SK-N-SH (cell line): ENCODE results near the gene SLAMF9. TPM values are rescaled to one million over a fixed set of nuclear protein-coding genes. Genes with fewer than 3 reads are reported as not detected.

Experiments
- CTCF ChIA-PET: fragments of 300-600, 350-600 bp; formaldehyde crosslinking; extraction: SDS; loops from one replicate; lab custom pipeline; 2021; lab: Yijun Ruan, JAX
- POLR2A ChIA-PET: fragments of 350-600 bp; sonication (Branson Sonifier 250); formaldehyde crosslinking; extraction: SDS; loops from one replicate; lab custom pipeline; 2020; ENCODE audit warnings: antibody characterized with exemption, inconsistent platforms; lab: Yijun Ruan, JAX
- DNase-seq: peaks from one replicate; pipeline ENCODE4 v3.0.0; 2012
- H2AFZ ChIP-seq: fragments of 200-600 bp; sonication (generic); 2 replicates; pipeline ENCODE4 v1.8.1; 2016; ENCODE audit warnings: antibody characterized with exemption, mild to moderate bottlenecking, low read depth
- H3F3A ChIP-seq: fragments of 200-600 bp; sonication (generic); replicated peaks from 2 replicates; pipeline ENCODE3; 2016; ENCODE audit warnings: antibody characterized with exemption, mild to moderate bottlenecking; ENCODE audit not compliant: insufficient read depth
- H3K27ac ChIP-seq, 2 experiments: fragments of 200-500 bp in 1 of 2; fragments of 200-600 bp in 1 of 2; sonication (Bioruptor generic) in 1 of 2; sonication (generic), shearing (Covaris generic) in 1 of 2; 2 replicates each; pipeline versions ENCODE4 v1.5.1 to v1.6.1; 2014 to 2016; ENCODE audit warnings: low read depth in 2 of 2, inconsistent platforms in 1 of 2, low read length in 1 of 2, mild to moderate bottlenecking in 1 of 2, mixed read lengths in 1 of 2
- H3K27me3 ChIP-seq: fragments of 200-600 bp; sonication (generic), shearing (Covaris generic); 2 replicates; pipeline ENCODE4 v1.6.1; 2016; ENCODE audit warnings: mixed run types; ENCODE audit not compliant: insufficient read depth
- H3K36me3 ChIP-seq, 2 experiments: fragments of 200-500 bp in 1 of 2; fragments of 200-600 bp in 1 of 2; sonication (Bioruptor generic) in 1 of 2; sonication (generic) in 1 of 2; replicated peaks in 1 of 2; 2 replicates each; pipeline versions ENCODE3 to v1.5.1; 2014 to 2016; ENCODE audit warnings: low read length in 1 of 2, mild to moderate bottlenecking in 1 of 2; ENCODE audit not compliant: insufficient read depth in 2 of 2, control insufficient read depth in 1 of 2
- H3K4me1 ChIP-seq, 2 experiments: fragments of 200-500 bp in 1 of 2; fragments of 200-600 bp in 1 of 2; sonication (Bioruptor generic) in 1 of 2; sonication (generic), shearing (Covaris generic) in 1 of 2; 2 replicates each; pipeline versions ENCODE4 v1.5.1 to v1.6.1; 2014 to 2016; ENCODE audit warnings: low read depth in 1 of 2, low read length in 1 of 2, mixed run types in 1 of 2; ENCODE audit not compliant: insufficient read depth in 2 of 2, control insufficient read depth in 1 of 2
- H3K4me2 ChIP-seq: fragments of 200-600 bp; sonication (generic), shearing (Covaris generic); 2 replicates; pipeline ENCODE4 v1.6.1; 2017; ENCODE audit warnings: mixed run types
- H3K4me3 ChIP-seq, 2 experiments: fragments of 200-500 bp in 1 of 2; fragments of 200-600 bp in 1 of 2; sonication (Bioruptor generic) in 1 of 2; sonication (generic), shearing (Covaris generic) in 1 of 2; 2 replicates each; pipeline versions ENCODE4 v1.5.1 to v1.8.1; 2014 to 2016; ENCODE audit warnings: low read depth in 2 of 2, inconsistent platforms in 1 of 2, low read length in 1 of 2, mild to moderate bottlenecking in 1 of 2, mixed read lengths in 1 of 2, moderate library complexity in 1 of 2
- H3K79me2 ChIP-seq: fragments of 200-600 bp; sonication (generic); 2 replicates; pipeline ENCODE4 v1.8.1; 2017; ENCODE audit warnings: mild to moderate bottlenecking; ENCODE audit not compliant: insufficient read depth
- H3K9ac ChIP-seq: fragments of 200-600 bp; sonication (generic); 2 replicates; pipeline ENCODE4 v1.6.1; 2017; ENCODE audit warnings: mixed run types
- H3K9me2 ChIP-seq: fragments of 200-600 bp; sonication (generic); 2 replicates; pipeline ENCODE4 v1.6.1; 2017; ENCODE audit warnings: mixed run types
- H3K9me3 ChIP-seq: fragments of 200-600 bp; sonication (generic); 2 replicates; pipeline ENCODE4 v1.6.1; 2017; ENCODE audit warnings: mixed run types, mild to moderate bottlenecking, moderate library complexity
- H4K20me1 ChIP-seq: fragments of 200-600 bp; sonication (generic); 2 replicates; pipeline ENCODE4 v1.6.1; 2017; ENCODE audit warnings: mild to moderate bottlenecking, mixed run types; ENCODE audit not compliant: insufficient read depth
- ELF1 ChIP-seq: IDR thresholded peaks from 2 replicates; pipeline ENCODE4 v1.4.0; 2012
- EP300 ChIP-seq, 2 experiments: IDR thresholded peaks; 2 replicates each; pipeline versions ENCODE4 v1.4.0 to v1.6.1; 2012; ENCODE audit warnings: borderline replicate concordance in 1 of 2, low read depth in 1 of 2, low read length in 1 of 2
- EZH2phosphoT487 ChIP-seq: fragments of 200-600 bp; sonication (generic); IDR thresholded peaks from 2 replicates; pipeline ENCODE4 v1.6.1; 2017; ENCODE audit warnings: low read depth, mixed run types, mild to moderate bottlenecking, antibody characterized with exemption, moderate library complexity, borderline replicate concordance
- FOSL2 ChIP-seq: IDR thresholded peaks from 2 replicates; pipeline ENCODE4 v1.4.0; 2012; ENCODE audit warnings: low read depth, mild to moderate bottlenecking, moderate library complexity, borderline replicate concordance
- FOXJ3 ChIP-seq: sonication (generic); formaldehyde crosslinking; IDR thresholded peaks from 2 replicates; pipeline ENCODE4 v1.5.1; 2020; ENCODE audit warnings: mild to moderate bottlenecking, missing genetic modification reagents
- GABPA ChIP-seq: IDR thresholded peaks from 2 replicates; pipeline ENCODE4 v1.4.0; 2012; ENCODE audit warnings: low read depth, mild to moderate bottlenecking
- IRF3 ChIP-seq: fragments of 150-350 bp; IDR thresholded peaks from 2 replicates; pipeline ENCODE4 v1.6.1; 2016; ENCODE audit warnings: mild to moderate bottlenecking, low read depth, low read length
- MEF2A ChIP-seq: IDR thresholded peaks from 2 replicates; pipeline ENCODE4 v1.4.0; 2012; ENCODE audit warnings: low read depth, borderline replicate concordance
- MXI1 ChIP-seq: IDR thresholded peaks from 2 replicates; pipeline ENCODE4 v1.6.1; 2012; ENCODE audit warnings: mild to moderate bottlenecking, low read depth, low read length, improper control_type of control experiment
- NFIC ChIP-seq: IDR thresholded peaks from 2 replicates; pipeline ENCODE4 v1.4.0; 2012; ENCODE audit warnings: borderline replicate concordance
- NRF1 ChIP-seq: IDR thresholded peaks from 2 replicates; pipeline ENCODE4 v1.6.1; 2012; ENCODE audit warnings: low read depth, mild to moderate bottlenecking, low read length
- PBX3 ChIP-seq: IDR thresholded peaks from 2 replicates; pipeline ENCODE4; 2012
- RAD21 ChIP-seq: IDR thresholded peaks from 2 replicates; pipeline ENCODE4 v1.6.1; 2012; ENCODE audit warnings: mild to moderate bottlenecking, low read length
- RCOR1 ChIP-seq: fragments of 150-350 bp; IDR thresholded peaks from 2 replicates; pipeline ENCODE4 v1.6.1; 2017; ENCODE audit warnings: antibody characterized with exemption, low read length
- RFX5 ChIP-seq: IDR thresholded peaks from 2 replicates; pipeline ENCODE4 v1.6.1; 2012; ENCODE audit warnings: mild to moderate bottlenecking, improper control_type of control experiment, low read length
- RXRA ChIP-seq: IDR thresholded peaks from 2 replicates; pipeline ENCODE4 v1.4.0; 2012; ENCODE audit warnings: low read depth, mild to moderate bottlenecking, borderline replicate concordance
- SIN3A ChIP-seq: IDR thresholded peaks from 2 replicates; pipeline ENCODE4 v1.6.1; 2012; ENCODE audit warnings: low read depth, mild to moderate bottlenecking, low read length, moderate library complexity, borderline replicate concordance
- SMC3 ChIP-seq: IDR thresholded peaks from 2 replicates; pipeline ENCODE4 v1.6.1; 2012; ENCODE audit warnings: low read depth, low read length, improper control_type of control experiment
- TAF1 ChIP-seq: IDR thresholded peaks from 2 replicates; pipeline ENCODE4 v1.6.1; 2012; ENCODE audit warnings: low read depth, mild to moderate bottlenecking, low read length, moderate library complexity, borderline replicate concordance
- YY1 ChIP-seq: IDR thresholded peaks from 2 replicates; pipeline ENCODE4 v1.4.0; 2012; ENCODE audit warnings: low read depth, mild to moderate bottlenecking
- ZBTB33 ChIP-seq: IDR thresholded peaks from 2 replicates; pipeline ENCODE4 v1.4.0; 2012; ENCODE audit warnings: low read depth, borderline replicate concordance
- WGBS: methylation state at CpG from one replicate; pipeline ENCODE4 v1.1.6; 2017; ENCODE audit warnings: low lambda C conversion rate; 5-methylcytosine and 5-hydroxymethylcytosine counted together
- polyA plus RNA-seq, 3 experiments: library from polyadenylated mRNA; depleted of rRNA; stranded (reverse); fragments of >200 nt; gene quantifications; 2 replicates each; pipeline ENCODE4 v1.2.3, GENCODE V29; 2012

SLAMF9 gene
- polyA plus RNA-seq, 1 of the 3 experiments (the other 2 are of a cell fraction), result 0.12 TPM

- CTCF ChIA-PET, result interaction anchor here (1.0 to 22.3 kb wide), 6 partner anchors 17 to 147 kb away, joined by 3 to 460 read pairs (median 5); no protein-coding TSS in a partner anchor
- H3K36me3 ChIP-seq, result no peaks in the 10 kb centered on the region
- no peaks in the 10 kb centered on the region for H3K9me3 ChIP-seq
- no peaks in the 10 kb centered on the region for H3K9me2 ChIP-seq
- H3K27me3 ChIP-seq, result no peaks in the 10 kb centered on the region
- POLR2A ChIA-PET, result no interaction called here
- no peaks in the 10 kb centered on the region for H4K20me1 ChIP-seq
- no peak for DNase-seq
- no peak for TF ChIP-seq SIN3A
- TF ChIP-seq MEF2A, result no peak
- TF ChIP-seq EZH2phosphoT487, result no peak
- TF ChIP-seq RCOR1, result no peak
- no peak for TF ChIP-seq IRF3
- no peak overlapping the region for H3K27ac ChIP-seq
- no peak overlapping the region for H3K9ac ChIP-seq
- H3K4me3 ChIP-seq, result no peak overlapping the region
- no peaks in the 10 kb centered on the region for H3F3A ChIP-seq
- H2AFZ ChIP-seq, result no peak overlapping the region
- WGBS, result 53% methylated on average over 5 of the region's 7 CpGs
- no peaks in the 10 kb centered on the region for H3K79me2 ChIP-seq
- H3K4me1 ChIP-seq, result peaks cover 0 to 17% of the 10 kb centered on the region in 2 experiments; a peak in 1 of 4 replicates
- H3K4me2 ChIP-seq, result no peak overlapping the region
Observed at GRCh38 chr1:159938211-159938852, 15.7 kb downstream of the SLAMF9 start.

- H3K4me2 ChIP-seq, result no peak overlapping the region
- peaks cover 0 to 10% of the 10 kb centered on the region in 2 experiments; a peak in 1 of 4 replicates for H3K4me1 ChIP-seq
- H3K9me3 ChIP-seq, result no peaks in the 10 kb centered on the region
- H3K36me3 ChIP-seq, result no peaks in the 10 kb centered on the region
- no peak overlapping the region for H3K9ac ChIP-seq
- no peak overlapping the region for H3K4me3 ChIP-seq
- no peaks in the 10 kb centered on the region for H3K27me3 ChIP-seq
- POLR2A ChIA-PET, result no interaction called here
- no peaks in the 10 kb centered on the region for H3F3A ChIP-seq
- no peak for DNase-seq
- no peaks in the 10 kb centered on the region for H4K20me1 ChIP-seq
- no peak overlapping the region for H2AFZ ChIP-seq
- no peaks in the 10 kb centered on the region for H3K79me2 ChIP-seq
- 56% methylated on average over 4 of the region's 4 CpGs for WGBS
- CTCF ChIA-PET, result interaction anchor here (0.6 to 22.3 kb wide), 14 partner anchors 9 to 152 kb away, joined by 3 to 460 read pairs (median 6); partner anchors contain the start of genes IGSF9, PIGM and SLAMF9
- H3K9me2 ChIP-seq, result no peaks in the 10 kb centered on the region
- no peak overlapping the region for H3K27ac ChIP-seq
- TF ChIP-seq FOSL2 (no peak), IRF3 (no peak), MEF2A (no peak), YY1 (no peak), RCOR1 (no peak), FOXJ3 (CRISPR knock-in tag) (no peak), ELF1 (no peak), ZBTB33 (no peak), SMC3 (no peak), PBX3 (no peak), EP300 (IDR thresholded peaks at IDR 0.05; ENCODE audit: borderline replicate concordance in 1 of 2, low read depth in 1 of 2, low read length in 1 of 2) (no peak), RFX5 (no peak), GABPA (no peak), NRF1 (no peak), MXI1 (no peak), RAD21 (no peak), TAF1 (no peak), RXRA (no peak), NFIC (no peak)
Observed at GRCh38 chr1:159937054-159937750, 16.8 kb downstream of the SLAMF9 start.
